Activated CD4-positive, alpha-beta T cell treated with anti-CD3 and anti-CD28 coated beads, Interleukin-2, Interleukin-4, amounts not matched to agents 100 ng/mL and 50 ng/mL, durations not matched to agents 16 hours and 8 hours (primary cell): Measurements from ENCODE around the gene FNIP1.
A peak's percentile ranks its signal among the peaks of the same experiment; 100 is the strongest.
"Not testable (repeated sequence)": the region's sequence is repeated elsewhere in the genome, so short reads cannot be mapped to it uniquely, and the experiment has no call there.

Source experiments
- DNase-seq: peaks from one replicate; pipeline ENCODE4 v3.0.0-alpha.2; 2020; ENCODE audit warnings: low spot score

FNIP1 gene

DNA sequence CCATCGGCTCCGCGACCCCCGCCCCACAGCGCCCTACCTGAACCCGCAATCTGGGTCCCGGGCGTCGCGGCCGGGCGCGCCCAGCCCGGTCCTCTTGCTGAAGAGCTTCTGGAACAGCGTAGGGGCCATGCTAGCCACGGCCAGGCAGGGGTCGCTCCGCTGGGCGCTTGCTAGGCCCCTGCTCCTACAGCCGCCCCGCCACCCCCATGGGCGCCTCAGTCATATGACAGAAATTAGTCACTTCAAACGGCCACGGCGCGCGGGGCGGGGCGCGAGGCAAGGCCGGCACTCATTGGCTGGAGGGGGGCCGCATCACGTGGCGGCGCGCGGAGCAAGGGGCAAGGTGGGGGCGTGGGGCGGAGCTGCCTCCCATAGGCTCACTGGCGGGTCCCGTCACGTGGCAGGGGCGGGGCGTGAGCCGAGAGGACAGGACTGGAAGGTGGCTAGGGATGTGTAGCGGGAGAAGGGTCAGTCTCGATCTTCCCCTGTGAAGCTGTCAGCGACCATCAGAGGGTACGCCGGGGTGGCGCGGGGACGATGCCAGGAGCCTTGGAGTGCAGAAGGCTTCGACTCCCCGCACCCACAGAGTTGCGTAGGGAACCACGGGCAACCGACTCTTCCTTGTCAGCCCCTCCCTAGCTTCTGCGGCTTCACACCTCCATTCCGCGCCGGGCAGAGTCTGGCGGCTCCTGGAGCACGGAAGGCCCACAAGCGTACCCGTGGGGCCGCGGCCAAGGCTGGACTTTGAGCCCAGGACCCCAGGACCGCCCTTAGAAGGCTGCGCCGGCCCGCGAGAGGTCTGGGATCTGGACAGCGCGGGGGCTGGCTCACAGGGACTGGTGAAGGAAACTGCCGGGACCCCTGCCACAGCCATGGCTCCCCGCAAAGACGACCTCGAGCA is at the start of gene FNIP1:
FNIP1 (minus strand) TSS at position 225 of the 901 bp plus-strand sequence; CDS start at position 129, 96 bp downstream.
- DNase-seq, result peak; percentile 98

DNA sequence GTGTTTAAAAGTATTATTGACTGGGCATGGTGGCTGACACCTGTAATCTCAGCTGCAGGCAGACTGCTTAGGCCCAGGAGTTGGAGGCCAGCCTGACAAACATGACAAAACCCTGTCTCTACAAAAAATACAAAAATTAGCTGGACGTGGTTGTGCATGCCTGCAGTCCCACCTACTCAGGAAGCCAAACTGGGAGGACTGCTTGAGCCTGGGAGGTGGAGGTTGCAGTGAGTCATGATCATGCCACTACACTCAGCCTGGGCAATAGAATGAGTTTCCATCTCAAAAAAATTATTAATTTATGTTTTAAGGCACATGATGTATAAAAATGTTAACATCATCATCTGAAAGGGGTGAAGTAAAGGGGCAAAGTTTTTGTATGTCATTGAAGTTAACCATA is 49.7 kb upstream of the FNIP1 start:
- no peak for DNase-seq

DNA sequence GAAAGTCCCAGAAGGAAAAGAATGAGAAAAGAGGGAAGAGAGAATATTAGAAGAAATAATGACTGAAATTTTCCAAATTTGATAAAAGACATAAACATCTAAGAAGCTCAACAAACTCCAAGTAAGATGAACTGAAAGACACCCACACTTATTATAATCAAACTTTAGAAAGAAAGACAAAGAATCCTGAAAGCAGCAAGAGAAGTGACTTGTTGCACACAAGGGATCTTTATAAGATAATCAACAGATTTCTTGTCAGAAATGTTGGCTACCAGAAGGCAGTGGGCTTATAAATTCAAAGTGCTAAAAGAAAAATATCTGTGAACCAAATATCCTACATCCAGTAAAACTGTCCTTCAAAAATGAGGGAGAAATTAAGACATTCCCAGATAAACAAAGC is 49.0 kb upstream of the FNIP1 start:
- no peak for DNase-seq

DNA sequence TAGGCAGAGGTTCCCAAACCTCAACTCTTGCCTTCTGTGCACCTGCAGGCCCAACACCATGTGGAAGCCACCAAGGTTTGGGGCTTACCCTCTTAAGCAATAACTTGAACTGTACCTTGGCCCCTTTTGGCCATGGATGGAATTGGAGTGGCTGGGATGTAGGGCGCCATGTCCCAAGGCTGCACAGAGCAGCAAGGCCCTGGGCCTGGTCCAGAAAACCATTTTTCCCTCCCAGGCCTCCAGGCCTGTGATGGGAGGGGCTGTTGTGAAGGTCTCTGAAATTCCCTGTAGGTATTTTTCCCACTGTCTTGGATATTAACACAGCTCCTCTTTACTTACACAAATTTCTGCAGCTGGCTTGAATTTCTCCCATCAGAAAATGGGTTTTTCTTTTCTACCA is 46.2 kb upstream of the FNIP1 start:
- DNase-seq, result not testable (repeated sequence)

DNA sequence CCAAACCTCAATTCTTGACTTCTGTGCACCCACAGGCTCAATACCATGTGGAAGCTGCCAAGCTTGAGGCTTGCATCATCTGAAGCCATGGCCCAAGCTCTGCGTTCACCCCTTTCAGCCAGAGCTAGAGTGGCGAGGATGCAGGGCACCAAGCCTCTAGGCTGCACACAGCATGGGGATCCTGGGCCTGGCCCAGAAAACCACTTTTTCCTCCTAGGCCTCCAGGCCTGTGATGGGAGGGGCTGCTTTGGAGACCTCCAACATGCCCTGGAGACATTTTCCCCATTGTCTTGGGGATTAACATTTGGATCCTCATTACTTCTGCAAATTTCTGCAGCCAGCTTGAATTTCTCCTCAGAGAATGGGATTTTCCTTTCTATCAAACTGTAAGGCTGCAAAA is 35.9 kb upstream of the FNIP1 start:
- DNase-seq, result not testable (repeated sequence)

DNA sequence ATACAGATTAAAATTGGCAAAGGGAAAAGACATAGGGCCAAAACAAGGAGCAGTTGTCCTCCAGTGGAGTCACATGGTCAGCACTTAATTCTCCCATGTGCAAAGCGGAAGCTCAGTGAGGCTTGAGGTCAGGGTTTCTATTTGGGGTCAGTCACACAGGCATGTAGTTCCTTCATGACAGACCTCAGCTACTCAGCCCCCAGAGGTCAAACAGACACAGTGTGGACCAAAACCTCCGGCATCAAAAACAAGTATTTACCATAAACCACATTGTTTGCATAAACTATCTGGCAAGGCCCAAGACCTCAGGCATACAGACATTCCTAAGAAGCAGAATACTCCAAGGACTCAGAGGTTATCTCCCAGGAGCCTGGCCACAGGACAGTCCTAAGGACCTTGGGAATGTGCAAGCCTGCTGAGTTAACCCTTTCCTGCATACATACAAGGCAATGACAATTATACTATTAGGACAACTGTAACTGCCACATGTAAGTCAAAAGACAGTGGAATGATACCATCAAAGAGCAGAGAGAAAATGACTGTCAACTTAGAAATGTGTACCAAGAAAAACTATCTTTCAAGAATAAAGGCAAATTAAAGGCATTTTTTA is 28.7 kb upstream of the FNIP1 start:
- DNase-seq, result no peak

DNA sequence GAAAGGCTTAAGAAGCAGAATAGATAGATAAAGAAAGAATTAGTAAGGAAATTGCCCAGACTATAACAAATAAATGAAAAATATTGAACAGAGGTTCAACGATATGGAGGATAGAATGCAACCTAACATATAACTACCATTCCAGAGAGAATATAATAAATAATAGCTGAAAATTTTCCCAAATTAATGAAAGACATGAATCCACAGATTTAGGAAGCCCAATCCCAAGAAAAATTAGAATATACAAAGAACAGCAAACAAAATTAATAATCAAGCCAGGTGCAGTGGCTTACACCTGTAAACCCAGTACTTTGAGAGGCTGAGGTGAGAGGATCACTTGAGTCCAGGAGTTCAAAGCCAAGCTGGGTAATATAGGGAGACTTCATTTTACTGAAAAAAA is 27.8 kb upstream of the FNIP1 start:
- DNase-seq, result no peak

DNA sequence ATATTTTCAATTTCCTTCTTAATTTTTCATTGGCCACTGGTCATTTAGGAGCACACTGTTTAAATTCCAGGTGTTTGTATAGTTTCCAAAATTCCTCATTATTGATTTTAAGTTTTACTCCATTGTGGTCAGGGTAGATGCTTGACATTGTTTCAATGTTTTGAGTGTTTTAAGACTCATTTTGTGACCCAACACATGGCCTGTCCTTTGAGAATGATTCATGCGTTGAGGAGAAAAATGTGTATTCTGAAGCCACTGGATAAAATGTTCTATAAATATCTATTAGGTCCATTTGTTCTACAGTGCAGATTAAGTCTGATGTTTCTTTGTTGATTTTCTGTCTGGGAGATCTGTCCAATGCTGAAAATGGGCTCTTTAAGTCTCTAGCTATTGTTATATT is 24.4 kb upstream of the FNIP1 start:
- no peak for DNase-seq

DNA sequence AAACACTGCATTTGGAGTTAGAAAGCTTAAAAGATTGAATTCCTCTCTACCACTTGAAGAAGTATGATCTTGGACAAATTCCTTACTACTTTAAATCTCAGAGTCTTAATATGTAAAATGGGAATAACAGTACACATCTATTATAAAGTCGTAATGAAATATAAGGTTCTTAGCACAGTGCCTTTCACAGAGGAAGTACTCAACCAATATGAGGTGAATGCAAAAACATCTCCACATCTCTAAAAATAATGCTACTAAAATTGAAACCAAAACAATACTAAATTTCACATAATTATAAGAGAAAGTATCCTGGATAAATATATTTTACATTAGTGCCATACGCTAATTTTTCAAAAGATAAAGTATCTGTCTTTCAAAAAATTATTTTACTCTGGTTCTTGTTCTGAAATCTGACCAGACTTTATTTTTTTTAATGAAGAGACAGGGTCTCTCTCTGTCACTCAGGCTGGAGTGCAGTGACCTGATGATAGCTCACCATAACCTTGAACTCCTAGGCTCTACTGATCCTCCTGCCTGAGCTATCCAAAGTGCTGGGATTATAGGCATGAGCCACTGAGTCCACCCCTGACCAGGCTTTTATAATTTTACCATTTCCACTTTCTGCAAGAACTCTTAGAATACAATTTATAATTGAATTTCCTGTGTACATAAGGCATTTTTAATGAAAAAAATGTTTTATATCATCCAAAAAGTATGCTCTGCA is 21.3 kb upstream of the FNIP1 start:
- DNase-seq, result no peak

DNA sequence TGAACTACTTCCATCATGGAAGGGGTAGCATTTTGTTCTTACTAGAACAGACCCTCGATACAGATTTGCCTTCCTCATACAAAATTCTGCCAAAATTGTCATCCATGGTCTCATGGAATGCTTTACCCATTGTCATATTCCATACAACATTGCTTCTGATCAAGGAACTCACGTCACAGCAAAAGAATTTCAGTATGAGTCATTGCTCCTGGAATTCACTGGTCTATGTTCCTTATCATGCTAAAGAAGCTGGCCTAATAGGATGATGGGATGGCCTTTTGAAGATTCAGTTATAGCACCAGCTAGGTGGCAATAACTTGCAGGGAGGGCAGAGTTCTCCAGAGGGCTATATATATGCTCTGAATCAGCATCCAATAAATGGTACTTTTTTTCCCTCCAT is 18.2 kb upstream of the FNIP1 start:
- DNase-seq, result no peak

DNA sequence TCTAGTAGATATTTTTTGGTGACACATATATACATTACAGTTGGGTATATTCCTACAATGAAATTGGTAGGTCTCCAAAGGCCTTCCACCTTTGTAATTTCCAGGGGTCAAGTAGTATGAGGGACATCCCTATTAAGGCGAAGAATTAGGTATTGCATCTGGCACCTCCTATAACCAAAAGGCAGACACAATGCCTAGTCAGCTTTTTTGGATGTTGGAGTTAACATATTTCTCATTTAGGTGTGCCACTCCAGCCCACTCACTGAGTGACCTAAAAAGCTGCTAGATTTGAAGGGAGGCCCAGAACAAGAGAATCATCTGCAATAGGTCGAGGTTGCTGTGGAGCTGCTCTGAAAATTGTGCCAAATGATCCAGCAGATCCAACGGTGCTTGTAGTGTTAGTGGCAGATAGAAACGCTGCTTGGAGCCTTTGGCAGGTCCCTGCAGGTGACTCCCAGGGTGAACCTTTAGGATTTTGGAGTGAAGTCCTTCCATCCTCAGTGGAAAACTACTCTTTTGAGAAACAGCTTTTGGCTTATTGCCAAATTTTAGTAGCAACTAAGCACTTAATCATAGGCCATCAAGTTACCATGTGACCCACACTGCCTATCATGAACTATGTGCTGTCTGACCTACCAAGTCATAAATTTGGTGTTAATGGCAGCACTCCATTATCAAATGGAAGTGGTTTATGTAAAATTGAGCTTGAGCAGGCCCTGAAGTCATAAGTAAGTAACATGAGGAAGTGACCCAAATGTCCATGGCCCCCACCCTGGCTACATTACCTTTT is 15.7 kb upstream of the FNIP1 start:
- no peak for DNase-seq

DNA sequence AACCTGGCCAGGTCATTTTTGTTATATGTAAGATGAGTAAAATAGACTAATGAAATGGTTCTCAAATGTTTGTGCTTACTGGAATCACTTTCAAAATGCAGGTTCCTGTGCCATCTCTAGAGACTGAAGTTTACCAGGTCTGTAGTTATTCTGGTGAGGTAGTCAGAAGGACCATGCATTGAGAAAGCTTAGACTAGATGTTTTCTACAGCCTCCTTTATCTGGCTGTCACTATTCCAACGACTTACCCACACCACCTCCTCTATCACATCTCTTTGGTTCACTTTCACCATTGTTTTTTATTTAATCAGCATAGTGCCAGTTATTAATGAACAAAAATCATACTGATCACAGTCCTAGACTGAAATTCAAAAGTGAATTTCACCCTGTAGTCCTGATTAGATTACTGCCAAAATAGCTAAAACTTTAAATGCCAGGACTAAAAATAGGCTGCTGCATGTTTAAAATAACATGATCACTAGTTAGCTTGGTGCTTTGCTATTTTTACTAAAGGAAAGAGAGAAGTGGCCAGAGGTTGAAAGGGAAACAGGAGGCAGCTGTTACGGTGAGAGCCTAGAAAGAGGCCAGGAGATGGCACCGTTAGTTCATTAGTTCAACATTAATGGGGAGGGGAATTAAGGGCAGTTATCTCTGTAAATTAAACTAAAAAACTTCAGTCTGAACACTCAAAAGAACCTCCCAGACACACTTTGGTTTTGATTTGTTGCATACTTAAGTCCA is 13.9 kb upstream of the FNIP1 start:
- no peak for DNase-seq

DNA sequence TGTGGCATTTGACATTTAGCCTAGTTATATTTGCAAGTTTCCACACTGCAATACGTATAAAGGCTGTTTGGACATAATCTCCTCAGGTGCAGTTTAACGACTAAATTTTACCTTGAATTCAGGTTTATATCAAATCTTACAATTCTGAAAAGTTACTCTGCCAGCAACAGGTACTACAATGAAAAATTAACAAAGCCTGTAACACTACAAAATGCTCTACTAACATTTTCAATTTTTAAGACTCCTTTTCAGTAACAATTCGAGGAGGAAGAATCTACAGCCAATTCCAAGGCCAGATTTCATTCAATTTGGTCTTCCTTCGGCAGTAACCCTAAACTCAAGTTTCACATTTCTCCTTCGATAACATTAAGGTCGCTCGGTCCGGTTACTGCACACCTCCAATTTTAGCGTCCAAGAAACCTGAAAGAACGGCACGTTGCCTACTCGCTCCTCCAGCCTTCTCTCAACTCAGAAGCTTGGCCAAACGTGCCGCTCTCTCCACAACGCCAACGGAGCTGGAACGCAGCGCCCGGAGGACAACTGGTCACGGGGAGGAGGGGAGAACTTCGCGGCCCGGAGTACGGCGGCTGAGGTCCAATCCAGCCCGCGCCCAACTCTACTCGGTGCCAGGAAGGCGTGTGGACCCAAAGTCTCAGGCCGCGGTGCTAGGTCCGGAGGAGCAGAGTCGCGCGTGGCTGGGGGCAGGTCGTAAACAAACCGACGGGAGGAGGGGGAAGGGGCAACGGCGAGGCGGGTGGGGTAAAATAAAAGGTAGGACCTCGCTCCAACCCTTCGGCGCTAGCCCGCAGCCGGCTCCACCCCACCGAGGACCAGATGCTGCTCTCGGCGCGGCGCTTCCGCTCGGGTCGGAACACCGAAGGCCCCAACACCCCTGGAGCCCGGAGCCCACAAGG is 681 bp downstream of the FNIP1 start:
- peak; percentile 20 for DNase-seq

DNA sequence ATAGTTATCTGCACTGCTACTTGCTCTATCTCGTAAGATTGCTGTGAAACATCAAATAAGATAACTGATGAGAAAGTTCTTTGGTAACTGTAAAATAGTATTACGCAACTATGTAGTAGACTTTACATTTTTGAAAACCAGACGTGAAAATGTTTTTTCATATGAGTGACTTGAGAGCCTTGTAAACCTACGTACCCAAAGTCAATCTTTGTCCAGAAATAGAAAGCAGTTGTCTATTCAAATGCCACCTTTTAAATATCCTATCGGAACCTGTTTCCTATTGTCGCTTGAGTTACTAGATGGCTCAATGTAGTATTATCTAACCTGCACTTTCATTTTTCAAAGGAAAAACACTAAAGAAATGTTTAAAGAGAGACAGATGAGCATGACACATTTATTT is 1.6 kb downstream of the FNIP1 start:
- no peak for DNase-seq

DNA sequence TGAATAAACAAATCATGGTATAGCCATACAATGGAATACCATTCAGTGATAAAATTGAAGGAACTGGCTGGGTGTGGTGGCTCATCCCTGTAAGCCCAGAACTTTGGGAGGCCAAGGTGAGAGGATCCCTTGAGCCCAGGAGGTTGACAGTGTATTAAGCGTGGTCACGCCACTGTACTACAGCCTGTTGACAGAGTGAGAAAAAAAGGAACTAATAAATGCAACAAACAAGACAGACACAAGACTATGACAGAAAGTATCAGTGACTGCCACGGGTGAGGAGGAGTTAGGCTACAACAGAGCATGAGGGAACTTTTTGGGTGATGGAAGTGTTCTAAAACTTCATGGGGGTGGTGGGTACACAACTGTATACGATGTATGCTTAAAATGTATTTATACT is 2.2 kb downstream of the FNIP1 start:
- no peak for DNase-seq

DNA sequence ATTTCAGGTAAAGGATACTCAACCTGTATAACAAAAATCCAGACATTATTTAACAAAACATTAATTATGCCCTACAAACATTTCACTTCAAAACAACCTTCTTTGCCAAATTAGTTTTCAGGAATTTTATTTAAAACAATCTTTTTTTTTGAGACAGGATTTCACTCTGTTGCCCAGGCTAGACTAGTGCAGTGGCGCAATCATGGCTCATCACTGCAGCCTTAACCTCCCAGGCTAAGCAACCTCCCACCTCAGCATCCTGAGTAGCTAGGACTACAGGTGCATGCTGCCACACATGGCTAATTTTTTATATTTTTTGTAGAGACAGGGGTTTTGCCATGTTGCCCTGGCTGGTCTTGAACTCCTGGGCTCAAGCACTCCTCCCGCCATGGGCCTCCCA is 3.9 kb downstream of the FNIP1 start:
- DNase-seq, result no peak

DNA sequence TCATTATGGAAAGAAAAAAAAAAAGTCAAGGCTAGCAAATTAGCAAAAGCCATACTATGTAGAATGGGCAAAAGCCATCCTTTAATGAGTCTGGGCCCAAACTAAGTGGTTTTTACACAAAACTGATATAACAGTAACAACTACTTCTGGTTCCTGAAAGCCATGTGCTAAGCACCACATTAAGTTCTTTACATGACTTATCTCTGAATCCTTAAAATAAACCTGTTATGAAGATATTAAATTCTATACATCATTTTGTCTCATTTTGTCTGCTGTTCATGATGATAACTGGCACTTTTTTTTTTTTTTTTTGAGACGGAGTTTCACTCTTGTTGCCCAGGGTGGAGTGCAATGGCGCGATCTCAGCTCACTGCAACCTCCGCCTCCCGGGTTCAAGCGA is 5.0 kb downstream of the FNIP1 start:
- no peak for DNase-seq

DNA sequence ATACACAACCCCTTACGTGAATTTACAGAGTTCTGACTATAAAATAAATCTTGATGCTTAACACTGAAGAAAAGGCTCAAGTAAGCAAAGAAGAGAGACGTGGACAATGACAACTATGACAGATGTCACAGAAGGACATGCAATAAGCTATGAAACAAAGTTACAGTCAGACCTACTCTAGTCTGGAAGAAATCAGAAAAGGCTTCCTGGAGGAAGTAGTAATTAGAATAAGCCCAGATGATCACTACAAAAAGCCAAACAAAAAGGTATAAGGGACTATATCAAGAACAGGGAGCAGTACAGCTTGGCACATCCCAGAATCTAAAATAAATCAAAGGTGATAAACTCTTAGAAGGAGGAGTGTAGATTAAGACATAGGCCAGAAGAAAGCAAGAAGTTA is 6.3 kb downstream of the FNIP1 start:
- DNase-seq, result no peak

DNA sequence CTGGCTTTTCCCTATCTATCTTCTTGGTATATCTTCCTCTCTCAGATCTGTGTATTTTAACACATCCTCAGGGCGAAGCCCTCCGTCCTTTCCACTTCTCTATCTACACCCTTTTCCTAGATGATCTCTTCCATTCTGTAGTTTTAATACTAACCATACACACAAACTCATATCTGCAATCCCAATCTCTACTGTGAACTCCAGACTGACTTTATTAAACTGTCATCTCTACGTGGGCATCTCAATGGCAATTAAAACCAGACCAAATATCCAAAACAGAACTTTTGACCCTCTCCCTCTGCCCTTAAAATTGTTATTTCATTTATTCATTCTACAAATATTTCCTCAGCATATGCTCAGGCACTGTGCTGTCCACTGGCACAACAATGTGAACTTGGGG is 7.1 kb downstream of the FNIP1 start:
- no peak for DNase-seq

DNA sequence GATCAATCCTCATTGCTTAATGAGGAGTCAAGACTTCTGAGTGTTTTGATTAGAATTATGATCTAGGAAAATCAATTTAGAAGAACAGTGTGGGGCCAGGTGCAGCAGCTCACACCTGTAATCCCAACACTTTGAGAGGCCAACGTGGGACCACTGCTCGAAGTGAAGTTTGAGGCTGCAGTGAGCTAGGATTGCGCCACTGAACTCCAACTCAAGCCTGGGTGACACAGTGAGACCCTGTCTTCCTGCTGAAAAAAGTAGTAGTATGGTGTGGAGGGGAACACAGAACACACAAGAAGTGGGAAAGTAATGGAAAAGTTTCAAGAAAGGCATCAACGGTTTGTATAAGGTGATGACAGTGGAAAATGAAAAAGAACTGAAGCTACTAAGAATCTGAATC is 9.1 kb downstream of the FNIP1 start:
- no peak for DNase-seq
